HG03558 (cell line): ENCODE data around the gene SPDYE5.

Source experiments
- ATAC-seq: cut with Tn5 transposase; IDR thresholded peaks from one replicate; pipeline ENCODE4 v1.9.1; 2021; ENCODE audit warnings: moderate number of reproducible peaks; ENCODE audit not compliant: unreplicated experiment; ENCODE audit errors: extremely low read depth

Gene SPDYE5

GRCh38 chr7:75536491-75536890 lies 44.4 kb downstream of the SPDYE5 start:
- ATAC-seq = no peak

GRCh38 chr7:75536940-75537538 lies 44.9 kb downstream of the SPDYE5 start:
- ATAC-seq = no peak

DNA sequence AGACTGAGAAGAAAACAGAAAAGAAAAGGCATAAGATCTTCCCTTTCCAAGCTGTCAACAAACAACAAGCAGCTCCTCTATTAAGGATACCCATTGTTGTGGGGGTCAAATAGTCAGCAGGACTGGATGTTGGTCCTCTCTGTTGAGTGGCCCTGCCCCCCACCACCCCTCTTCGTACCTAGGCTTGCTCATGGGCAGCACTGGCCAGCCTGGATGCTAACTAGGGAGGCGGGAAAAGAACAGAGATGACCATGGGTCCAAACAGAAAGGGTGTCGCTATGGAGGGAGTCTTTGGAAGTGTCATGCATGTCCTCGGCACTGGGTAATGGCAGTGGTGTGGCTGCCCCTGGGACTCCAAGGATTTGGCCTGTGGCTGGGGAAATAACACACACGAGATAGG lies 45.6 kb downstream of the SPDYE5 start:
- ATAC-seq = no peak

GRCh38 chr7:75546237-75547015 lies 54.3 kb downstream of the SPDYE5 start:
- no peak for ATAC-seq
